ENCODE measurements around the gene SGMS2.

DNA sequence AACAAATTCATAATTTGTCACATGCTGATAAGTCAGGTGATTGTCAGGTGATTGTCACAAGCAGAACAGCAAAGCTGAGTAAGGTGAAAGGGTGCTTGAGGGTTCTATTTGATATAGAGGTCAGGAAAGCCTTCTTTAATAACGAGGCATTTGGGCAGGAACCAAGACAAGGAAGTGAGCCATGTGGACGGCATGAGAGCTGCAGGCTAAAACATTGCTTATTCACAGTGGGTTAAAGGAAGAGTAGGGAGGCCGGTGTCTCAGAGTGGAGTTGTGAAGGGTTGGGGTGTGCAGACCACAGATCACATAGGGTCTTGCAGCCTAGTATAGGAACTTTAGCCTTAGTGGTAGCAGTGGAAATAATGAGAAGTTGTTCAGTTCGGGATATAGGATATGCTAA is 75.3 kb downstream of the SGMS2 start:
- TF ChIP-seq, protein P1, sequence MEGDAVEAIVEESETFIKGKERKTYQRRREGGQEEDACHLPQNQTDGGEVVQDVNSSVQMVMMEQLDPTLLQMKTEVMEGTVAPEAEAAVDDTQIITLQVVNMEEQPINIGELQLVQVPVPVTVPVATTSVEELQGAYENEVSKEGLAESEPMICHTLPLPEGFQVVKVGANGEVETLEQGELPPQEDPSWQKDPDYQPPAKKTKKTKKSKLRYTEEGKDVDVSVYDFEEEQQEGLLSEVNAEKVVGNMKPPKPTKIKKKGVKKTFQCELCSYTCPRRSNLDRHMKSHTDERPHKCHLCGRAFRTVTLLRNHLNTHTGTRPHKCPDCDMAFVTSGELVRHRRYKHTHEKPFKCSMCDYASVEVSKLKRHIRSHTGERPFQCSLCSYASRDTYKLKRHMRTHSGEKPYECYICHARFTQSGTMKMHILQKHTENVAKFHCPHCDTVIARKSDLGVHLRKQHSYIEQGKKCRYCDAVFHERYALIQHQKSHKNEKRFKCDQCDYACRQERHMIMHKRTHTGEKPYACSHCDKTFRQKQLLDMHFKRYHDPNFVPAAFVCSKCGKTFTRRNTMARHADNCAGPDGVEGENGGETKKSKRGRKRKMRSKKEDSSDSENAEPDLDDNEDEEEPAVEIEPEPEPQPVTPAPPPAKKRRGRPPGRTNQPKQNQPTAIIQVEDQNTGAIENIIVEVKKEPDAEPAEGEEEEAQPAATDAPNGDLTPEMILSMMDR (tag by site-specific recombination; IDR thresholded peaks at IDR 0.05): no peak
- TF ChIP-seq, protein P2, sequence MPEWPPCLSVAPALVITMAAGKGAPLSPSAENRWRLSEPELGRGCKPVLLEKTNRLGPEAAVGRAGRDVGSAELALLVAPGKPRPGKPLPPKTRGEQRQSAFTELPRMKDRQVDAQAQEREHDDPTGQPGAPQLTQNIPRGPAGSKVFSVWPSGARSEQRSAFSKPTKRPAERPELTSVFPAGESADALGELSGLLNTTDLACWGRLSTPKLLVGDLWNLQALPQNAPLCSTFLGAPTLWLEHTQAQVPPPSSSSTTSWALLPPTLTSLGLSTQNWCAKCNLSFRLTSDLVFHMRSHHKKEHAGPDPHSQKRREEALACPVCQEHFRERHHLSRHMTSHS (tag by site-specific recombination; IDR thresholded peaks at IDR 0.05): no peak
- no peak for TF ChIP-seq KLF10 (tag by site-specific recombination; IDR thresholded peaks at IDR 0.05)
- no peak for TF ChIP-seq YY1 (tag by site-specific recombination; IDR thresholded peaks at IDR 0.05)
- no peak for TF ChIP-seq ZNF629 (tag by site-specific recombination; IDR thresholded peaks at IDR 0.05)
- no peak for TF ChIP-seq ZNF354C (tag by site-specific recombination; IDR thresholded peaks at IDR 0.05; ENCODE audit: borderline replicate concordance, low read depth)
- no peak for TF ChIP-seq ZNF596 (tag by site-specific recombination; IDR thresholded peaks at IDR 0.05)

All from HEK293 (cell line).